IMR-90 (cell line): Measurements from ENCODE around the gene WDR48. TPM values are rescaled to one million over a fixed set of nuclear protein-coding genes. Genes with fewer than 3 reads are reported as not detected.

ENCODE experiments used
- ATAC-seq: fragments of 200-7000 bp; cut with Tn5 transposase; 2 replicates; pipeline ENCODE4 v1.9.1; 2020; ENCODE audit warnings: low read depth, mild to moderate bottlenecking, moderate library complexity
- BruUV-seq: library from RNA; stranded (reverse); fragments of 400-500 nt; replicated peaks from 2 replicates; lab custom pipeline; 2021; lab: Mats Ljungman, UMichigan
- CTCF ChIA-PET: fragments of 300-600 bp; formaldehyde crosslinking; extraction: SDS; loops from one replicate; lab custom pipeline; 2021; ENCODE audit warnings: antibody characterized with exemption; lab: Yijun Ruan, JAX
- POLR2A ChIA-PET: fragments of 300-600 bp; sonication (Branson Sonifier 250); formaldehyde crosslinking; loops from one replicate; lab custom pipeline; 2022; ENCODE audit warnings: antibody characterized with exemption; ENCODE audit not compliant: unreplicated experiment; lab: Charles Lee
- DNase-seq: peaks from one replicate; pipeline ENCODE4 v3.0.0; 2013
- H2AFZ ChIP-seq: replicated peaks from 2 replicates; pipeline ENCODE3; 2013; ENCODE audit warnings: low read length, mild to moderate bottlenecking; ENCODE audit not compliant: poor library complexity
- H2AK5ac ChIP-seq: 2 replicates; pipeline ENCODE4 v1.6.1; 2013; ENCODE audit warnings: low read depth, low read length, inconsistent platforms
- H2AK9ac ChIP-seq: replicated peaks from 2 replicates; pipeline ENCODE3; 2013; ENCODE audit warnings: mild to moderate bottlenecking, low read depth, low read length, moderate library complexity; ENCODE audit not compliant: poor library complexity
- H2BK120ac ChIP-seq: 2 replicates; pipeline ENCODE4 v1.6.1; 2013; ENCODE audit warnings: low read depth, low read length, inconsistent platforms
- H2BK15ac ChIP-seq: 3 replicates; pipeline ENCODE4 v1.6.1; 2013; ENCODE audit warnings: low read depth, low read length, inconsistent platforms
- H2BK20ac ChIP-seq: 2 replicates; pipeline ENCODE4 v1.6.1; 2013; ENCODE audit warnings: low read depth, mild to moderate bottlenecking, inconsistent platforms, low read length, moderate library complexity
- H2BK5ac ChIP-seq: 2 replicates; pipeline ENCODE4 v1.6.1; 2013; ENCODE audit warnings: mild to moderate bottlenecking, low read depth, low read length, inconsistent platforms; ENCODE audit not compliant: poor library complexity, severe bottlenecking
- H3K14ac ChIP-seq: replicated peaks from 2 replicates; pipeline ENCODE4 v1.6.1; 2013; ENCODE audit warnings: low read depth, low read length, inconsistent platforms
- H3K18ac ChIP-seq: 2 replicates; pipeline ENCODE4 v1.6.1; 2013; ENCODE audit warnings: low read depth, low read length, control low read depth
- H3K23ac ChIP-seq: 2 replicates; pipeline ENCODE4 v1.6.1; 2013; ENCODE audit warnings: low read depth, low read length, inconsistent platforms
- H3K27ac ChIP-seq: 2 replicates; pipeline ENCODE4 v1.5.1; 2013; ENCODE audit warnings: mild to moderate bottlenecking, control low read depth, low read length; ENCODE audit not compliant: insufficient read depth
- H3K27me3 ChIP-seq: 2 replicates; pipeline ENCODE4 v1.6.1; 2013; ENCODE audit warnings: low read length; ENCODE audit not compliant: control insufficient read depth, insufficient read depth
- H3K36me3 ChIP-seq: 2 replicates; pipeline ENCODE4 v1.6.1; 2013; ENCODE audit warnings: low read length, mixed read lengths; ENCODE audit not compliant: control insufficient read depth, insufficient read depth
- H3K4ac ChIP-seq: 2 replicates; pipeline ENCODE4 v1.6.1; 2013; ENCODE audit warnings: low read depth, low read length, inconsistent platforms
- H3K4me1 ChIP-seq: 2 replicates; pipeline ENCODE4 v1.6.1; 2013; ENCODE audit warnings: low read length, mixed read lengths; ENCODE audit not compliant: control insufficient read depth, insufficient read depth
- H3K4me2 ChIP-seq: 2 replicates; pipeline ENCODE4 v1.6.1; 2013; ENCODE audit warnings: low read depth, mild to moderate bottlenecking, control low read depth, low read length, moderate library complexity
- H3K4me3 ChIP-seq: 2 replicates; pipeline ENCODE4 v1.5.1; 2013; ENCODE audit warnings: low read depth, mild to moderate bottlenecking, control low read depth, low read length, moderate library complexity; ENCODE audit not compliant: insufficient read depth
- H3K56ac ChIP-seq: 2 replicates; pipeline ENCODE4 v1.6.1; 2013; ENCODE audit warnings: low read length, inconsistent platforms; ENCODE audit not compliant: insufficient read depth; ENCODE audit errors: extremely low read depth
- H3K79me1 ChIP-seq, 2 experiments: 2 replicates each; pipeline ENCODE4 v1.6.1; 2013; ENCODE audit warnings: low read length in 2 of 2, inconsistent platforms in 1 of 2, low read depth in 1 of 2
- H3K9ac ChIP-seq: 2 replicates; pipeline ENCODE4 v1.6.1; 2013; ENCODE audit warnings: low read depth, low read length, control low read depth
- H3K9me1 ChIP-seq: 2 replicates; pipeline ENCODE4 v1.6.1; 2013; ENCODE audit warnings: low read length, inconsistent platforms; ENCODE audit not compliant: insufficient read depth
- H3K9me3 ChIP-seq: 2 replicates; pipeline ENCODE4 v1.6.1; 2013; ENCODE audit warnings: low read length; ENCODE audit not compliant: control insufficient read depth, insufficient read depth
- H4K20me1 ChIP-seq: 2 replicates; pipeline ENCODE4 v1.6.1; 2013; ENCODE audit warnings: low read length, inconsistent platforms; ENCODE audit not compliant: insufficient read depth
- H4K5ac ChIP-seq: 2 replicates; pipeline ENCODE4 v1.6.1; 2013; ENCODE audit warnings: mild to moderate bottlenecking, low read depth, low read length, control low read depth
- H4K8ac ChIP-seq, 2 experiments: 2 replicates each; pipeline ENCODE4 v1.6.1; 2013; ENCODE audit warnings: low read depth in 2 of 2, low read length in 2 of 2, control low read depth in 1 of 2, inconsistent platforms in 1 of 2
- H4K91ac ChIP-seq: 2 replicates; pipeline ENCODE4 v1.6.1; 2013; ENCODE audit warnings: low read depth, low read length, inconsistent platforms; ENCODE audit not compliant: insufficient read depth
- CEBPB ChIP-seq: IDR thresholded peaks from 2 replicates; pipeline ENCODE4 v1.6.1; 2012; ENCODE audit warnings: low read depth, low read length, improper control_type of control experiment
- ELK1 ChIP-seq: fragments of 150-350 bp; IDR thresholded peaks from 2 replicates; pipeline ENCODE4 v1.6.1; 2016; ENCODE audit warnings: low read depth, mild to moderate bottlenecking, low read length, moderate library complexity, borderline replicate concordance
- MXI1 ChIP-seq: IDR thresholded peaks from 2 replicates; pipeline ENCODE4 v1.6.1; 2012; ENCODE audit warnings: low read depth, mild to moderate bottlenecking, low read length, moderate library complexity, borderline replicate concordance
- POLR2A ChIP-seq: IDR thresholded peaks from 2 replicates; pipeline ENCODE4 v1.6.1; 2012; ENCODE audit warnings: mild to moderate bottlenecking, low read depth, low read length
- SMC3 ChIP-seq: fragments of 150-350 bp; IDR thresholded peaks from 2 replicates; pipeline ENCODE4 v1.6.1; 2016; ENCODE audit warnings: low read depth, mild to moderate bottlenecking, antibody characterized with exemption, low read length, moderate library complexity
- WGBS, 2 experiments: methylation state at CpG; one replicate each; pipeline versions ENCODE4 v1.1.5 to v1.1.7; 2013; ENCODE audit warnings: missing lambda C conversion rate in 2 of 2; ENCODE audit not compliant: insufficient read length in 1 of 2; ENCODE audit errors: extremely low coverage in 2 of 2; 5-methylcytosine and 5-hydroxymethylcytosine counted together
- dilution Hi-C: fragments of 300-500 bp; cut with HindIII; formaldehyde crosslinking; loops from one replicate; pipeline ENCODE4 v1.14.3; 2018; ENCODE audit warnings: low sequenced_read_pairs; ENCODE audit not compliant: unreplicated experiment
- in situ Hi-C: fragments of 300-500 bp; cut with MboI; formaldehyde crosslinking; loops from 3 replicates; pipeline ENCODE4 v1.14.3; 2019; ENCODE audit warnings: low sequenced_read_pairs, inconsistent platforms, mixed read lengths
- intact Hi-C: fragments of 100-400 bp; cut with micrococcal nuclease; formaldehyde crosslinking; loops from 2 replicates; pipeline ENCODE4 v1.10.0; 2022
- polyA plus RNA-seq, 3 experiments: library from polyadenylated mRNA; depleted of rRNA; stranded (reverse); fragments of >200 nt; gene quantifications; 2 replicates each; pipeline ENCODE4 v1.2.3, GENCODE V29; 2012; ENCODE audit warnings: low replicate concordance in 1 of 3
- total RNA-seq: library from RNA; depleted of rRNA; stranded (reverse); fragments of >200 nt; gene quantifications from 2 replicates; pipeline ENCODE4 v1.2.3, GENCODE V29; 2012

The WDR48 gene
- total and polyA plus RNA-seq, 2 of the 4 experiments (the other 2 are of a cell fraction) = 14.4 to 41.2 TPM

GRCh38 chr3:39127269-39127907 lies 75.6 kb downstream of the WDR48 start (continued):
- TF ChIP-seq ELK1 (no peak), CEBPB (no peak), POLR2A (no peak)

DNA sequence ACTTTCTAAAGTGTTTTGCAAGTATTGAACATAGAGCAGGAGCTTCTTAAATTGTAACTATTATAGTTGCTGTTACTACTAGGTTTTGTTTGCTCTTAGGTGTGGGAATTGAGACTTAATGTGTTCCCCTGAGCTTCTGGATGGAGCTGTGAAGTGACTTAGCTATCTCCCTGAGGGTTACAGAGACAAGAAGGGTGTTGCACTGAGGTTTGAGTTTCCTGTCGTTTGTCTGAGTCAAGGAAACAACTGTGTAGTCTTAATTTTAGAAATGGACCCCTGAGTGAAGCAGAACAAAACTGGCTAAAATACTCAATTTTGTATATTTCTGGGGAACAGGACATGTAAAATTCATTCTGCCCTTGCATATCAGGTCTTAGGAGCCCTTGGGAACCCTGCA lies 76.1 kb downstream of the WDR48 start:
- no TSS peak for BruUV-seq
- Histone ChIP-seq H2BK120ac (no peak overlapping the region), H4K91ac (no peak overlapping the region), H2BK5ac (no peak overlapping the region), H4K20me1 (no peaks in the 10 kb centered on the region), H3K4ac (no peak overlapping the region), H2AFZ (no peak overlapping the region), H3K4me1 (peaks cover 5% of the 10 kb centered on the region), H2BK15ac (no peak overlapping the region), H2AK5ac (no peak overlapping the region), H3K4me2 (no peak overlapping the region), H3K23ac (no peak overlapping the region), H3K36me3 (no peaks in the 10 kb centered on the region), H2BK20ac (no peak overlapping the region), H3K27me3 (no peaks in the 10 kb centered on the region), H2AK9ac (no peak overlapping the region), H4K5ac (no peak overlapping the region), H3K9me3 (no peaks in the 10 kb centered on the region), H3K27ac (no peak overlapping the region), H3K79me1 (no peaks in the 10 kb centered on the region), H3K56ac (no peak overlapping the region), H3K18ac (no peak overlapping the region), H3K4me3 (no peak overlapping the region), H3K9ac (no peak overlapping the region), H3K14ac (no peak overlapping the region), H4K8ac (no peak overlapping the region), H3K9me1 (peaks cover 8% of the 10 kb centered on the region)
- in situ Hi-C loops = loop anchor here (5.0 kb wide), 1 partner anchor 159 kb away; no protein-coding TSS in a partner anchor
- whole genome bisulfite sequencing, 2 experiments = 50% methylated on average over 1 of the region's 1 CpG; no CpG with 5 or more reads in 1 of the 2 experiments
- intact Hi-C loops = loop anchor here (2.0 kb wide), 1 partner anchor 61 kb away; no protein-coding TSS in a partner anchor
- no peak for TF ChIP-seq CEBPB
- no peak for TF ChIP-seq SMC3
- no peak for TF ChIP-seq MXI1
- dilution Hi-C loops = no loop called here
- ChIA-PET CTCF (interaction anchor here (0.6 to 4.4 kb wide), 3 partner anchors 8 to 164 kb away, joined by 3 to 41 read pairs (median 4); no protein-coding TSS in a partner anchor), POLR2A (no interaction called here)
- ATAC-seq (no peak), DNase-seq (no peak)
